ACC112 (cell line): Measurements from ENCODE around the gene CEP78.
"Not testable (repeated sequence)": the region's sequence is repeated elsewhere in the genome, so short reads cannot be mapped to it uniquely, and the experiment has no call there.

ENCODE experiments used
- H2AFZ ChIP-seq: fragments of 200-600 bp; sonication (generic); one replicate; pipeline ENCODE4 v1.6.0; 2017; ENCODE audit warnings: antibody characterized with exemption, low read length; ENCODE audit not compliant: unreplicated experiment
- H3K27ac ChIP-seq: fragments of 200-600 bp; sonication (generic); 2 replicates; pipeline ENCODE4 v1.5.1; 2014; ENCODE audit warnings: low read depth, mild to moderate bottlenecking, antibody characterized with exemption, low read length, moderate library complexity
- H3K27me3 ChIP-seq: fragments of 200-600 bp; sonication (generic); 2 replicates; pipeline ENCODE4 v1.6.1; 2014; ENCODE audit warnings: mild to moderate bottlenecking, antibody characterized with exemption, low read length, moderate library complexity, mixed read lengths; ENCODE audit not compliant: insufficient read depth
- H3K36me3 ChIP-seq: fragments of 200-600 bp; sonication (generic); 2 replicates; pipeline ENCODE4 v1.6.1; 2016; ENCODE audit warnings: mild to moderate bottlenecking, antibody characterized with exemption, low read length, moderate library complexity, mixed read lengths; ENCODE audit not compliant: insufficient read depth
- H3K4me1 ChIP-seq: fragments of 200-600 bp; sonication (generic); one replicate; pipeline ENCODE4 v1.6.1; 2016; ENCODE audit warnings: low read length, mixed read lengths; ENCODE audit not compliant: insufficient read depth, unreplicated experiment, control insufficient read depth
- H3K4me3 ChIP-seq: fragments of 200-600 bp; sonication (generic); 2 replicates; pipeline ENCODE4 v1.5.1; 2014; ENCODE audit warnings: mild to moderate bottlenecking, low read depth, low read length
- H3K79me2 ChIP-seq: fragments of 200-600 bp; sonication (generic); one replicate; pipeline ENCODE4 v1.6.0; 2016; ENCODE audit warnings: low read length; ENCODE audit not compliant: control insufficient read depth, unreplicated experiment, insufficient read depth

CEP78 gene, protein sequence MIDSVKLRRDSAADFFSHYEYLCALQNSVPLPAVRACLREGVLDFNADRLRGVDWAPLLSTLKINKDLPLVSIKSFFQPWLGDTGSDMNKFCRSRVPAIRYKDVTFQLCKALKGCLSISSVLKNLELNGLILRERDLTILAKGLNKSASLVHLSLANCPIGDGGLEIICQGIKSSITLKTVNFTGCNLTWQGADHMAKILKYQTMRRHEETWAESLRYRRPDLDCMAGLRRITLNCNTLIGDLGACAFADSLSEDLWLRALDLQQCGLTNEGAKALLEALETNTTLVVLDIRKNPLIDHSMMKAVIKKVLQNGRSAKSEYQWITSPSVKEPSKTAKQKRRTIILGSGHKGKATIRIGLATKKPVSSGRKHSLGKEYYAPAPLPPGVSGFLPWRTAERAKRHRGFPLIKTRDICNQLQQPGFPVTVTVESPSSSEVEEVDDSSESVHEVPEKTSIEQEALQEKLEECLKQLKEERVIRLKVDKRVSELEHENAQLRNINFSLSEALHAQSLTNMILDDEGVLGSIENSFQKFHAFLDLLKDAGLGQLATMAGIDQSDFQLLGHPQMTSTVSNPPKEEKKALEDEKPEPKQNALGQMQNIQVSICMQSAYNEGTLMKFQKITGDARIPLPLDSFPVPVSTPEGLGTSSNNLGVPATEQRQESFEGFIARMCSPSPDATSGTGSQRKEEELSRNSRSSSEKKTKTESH

DNA sequence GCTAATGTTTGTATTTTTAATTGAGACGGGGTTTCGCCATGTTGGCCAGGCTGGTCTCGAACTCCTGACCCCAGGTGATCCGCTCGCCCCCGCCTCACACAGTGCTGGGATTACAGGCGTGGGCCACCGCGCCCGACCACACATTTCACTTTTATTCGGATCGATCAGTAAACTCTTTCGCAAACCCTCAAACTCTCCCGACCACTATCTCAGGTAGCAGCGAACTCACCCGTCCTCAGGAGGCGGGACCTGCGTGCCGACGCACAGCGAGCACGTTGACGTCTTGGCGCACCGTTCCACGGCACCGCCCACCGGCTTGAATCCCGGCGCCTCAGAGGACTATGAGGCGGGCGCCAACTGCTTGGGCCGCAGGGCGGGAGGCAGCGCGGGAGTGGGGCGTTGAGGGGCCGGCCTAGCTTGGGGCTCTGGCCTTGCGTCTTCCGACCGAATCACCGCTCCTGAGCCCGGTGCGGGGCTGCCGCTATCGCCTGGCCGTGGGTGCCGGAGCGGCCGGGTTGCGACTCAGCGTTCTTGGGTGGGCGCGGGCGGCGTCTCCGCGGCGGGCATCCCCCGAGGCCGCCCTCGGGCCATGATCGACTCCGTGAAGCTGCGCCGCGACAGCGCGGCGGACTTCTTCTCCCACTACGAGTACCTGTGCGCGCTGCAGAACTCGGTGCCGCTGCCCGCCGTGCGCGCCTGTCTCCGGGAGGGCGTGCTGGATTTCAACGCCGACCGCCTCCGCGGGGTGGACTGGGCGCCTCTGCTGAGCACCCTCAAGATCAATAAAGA, at the start of gene CEP78:
Gene CEP78 (plus strand): TSS at position 314 of the 789 bp plus-strand sequence. CDS start 276 bp downstream, at position 590.
- H3K27me3 ChIP-seq, result no peaks in the 10 kb centered on the region
- H3K4me1 ChIP-seq, result peaks cover 6% of the 10 kb centered on the region
- H2AFZ ChIP-seq, result peak within 1 kb of the TSS; percentile 79
- peak within 1 kb of the TSS; percentile 86 for H3K4me3 ChIP-seq
- peaks cover 9% of the 10 kb centered on the region; the same call in 1 of the 2 replicates for H3K36me3 ChIP-seq
- peaks cover 23% of the 10 kb centered on the region for H3K79me2 ChIP-seq
- H3K27ac ChIP-seq, result peak within 1 kb of the TSS; percentile 41; the same call in 1 of the 2 replicates

DNA sequence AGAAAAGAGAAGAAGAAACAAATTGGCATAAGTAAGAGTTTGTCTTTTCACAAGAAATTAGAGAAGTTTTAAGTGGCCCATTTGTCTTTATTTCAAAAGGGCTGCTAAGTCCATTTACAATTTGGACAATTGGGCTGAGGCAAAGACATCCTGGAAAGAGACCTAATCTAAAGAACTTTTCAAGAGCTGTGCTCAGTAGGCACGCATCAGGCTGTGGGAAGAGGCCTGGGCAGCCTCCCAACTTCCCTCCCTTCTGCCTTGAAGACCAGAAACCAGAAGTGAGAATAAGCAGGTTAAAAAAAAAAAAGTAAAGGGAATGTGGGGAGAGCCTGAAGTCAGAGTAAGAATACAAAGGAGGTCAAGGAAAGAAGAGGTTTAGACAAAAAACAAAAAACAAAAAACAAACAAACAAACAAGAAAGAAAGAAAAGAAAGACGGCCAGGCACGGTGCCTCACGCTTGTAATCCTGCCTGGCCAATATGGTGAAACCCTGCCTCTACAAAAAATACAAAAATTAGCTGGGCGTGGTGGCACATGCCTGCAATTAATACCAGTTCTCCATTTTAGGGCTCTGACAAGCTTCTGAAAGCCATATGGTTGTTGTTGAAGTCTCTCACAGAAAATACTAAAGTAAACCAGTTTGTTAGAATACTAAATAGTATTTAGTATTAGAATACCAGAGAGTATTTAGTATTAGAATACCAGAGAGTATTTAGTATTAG, 48.0 kb upstream of the CEP78 start:
- peak overlapping the region; percentile 85 for H2AFZ ChIP-seq
- no peak overlapping the region for H3K27ac ChIP-seq
- H3K36me3 ChIP-seq, result no peaks in the 10 kb centered on the region
- no peaks in the 10 kb centered on the region for H3K4me1 ChIP-seq
- no peaks in the 10 kb centered on the region for H3K79me2 ChIP-seq
- H3K4me3 ChIP-seq, result no peak overlapping the region
- H3K27me3 ChIP-seq, result no peaks in the 10 kb centered on the region

DNA sequence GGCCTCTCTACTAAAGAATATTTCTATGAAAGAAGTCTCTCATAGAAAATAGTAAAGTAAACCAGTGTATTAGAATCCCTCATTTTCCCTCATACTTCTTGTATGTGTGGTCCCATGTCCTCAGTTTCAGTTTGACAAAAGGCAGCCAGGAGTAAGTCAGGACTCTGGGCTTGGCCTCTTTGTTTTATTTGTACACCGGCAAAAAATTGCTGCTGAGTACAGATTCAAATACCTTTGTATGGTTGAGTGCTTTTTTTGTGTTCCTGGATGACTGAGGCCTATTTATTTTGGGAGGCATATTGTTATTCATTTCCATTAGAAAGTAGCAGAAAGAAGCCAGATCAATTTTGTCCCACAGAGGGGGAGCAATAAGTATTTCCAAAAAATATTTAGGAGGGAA, 47.3 kb upstream of the CEP78 start:
- H3K4me1 ChIP-seq, result no peaks in the 10 kb centered on the region
- no peak overlapping the region for H2AFZ ChIP-seq
- H3K27me3 ChIP-seq, result no peaks in the 10 kb centered on the region
- H3K27ac ChIP-seq, result no peak overlapping the region
- no peaks in the 10 kb centered on the region for H3K36me3 ChIP-seq
- H3K79me2 ChIP-seq, result no peaks in the 10 kb centered on the region
- no peak overlapping the region for H3K4me3 ChIP-seq

DNA sequence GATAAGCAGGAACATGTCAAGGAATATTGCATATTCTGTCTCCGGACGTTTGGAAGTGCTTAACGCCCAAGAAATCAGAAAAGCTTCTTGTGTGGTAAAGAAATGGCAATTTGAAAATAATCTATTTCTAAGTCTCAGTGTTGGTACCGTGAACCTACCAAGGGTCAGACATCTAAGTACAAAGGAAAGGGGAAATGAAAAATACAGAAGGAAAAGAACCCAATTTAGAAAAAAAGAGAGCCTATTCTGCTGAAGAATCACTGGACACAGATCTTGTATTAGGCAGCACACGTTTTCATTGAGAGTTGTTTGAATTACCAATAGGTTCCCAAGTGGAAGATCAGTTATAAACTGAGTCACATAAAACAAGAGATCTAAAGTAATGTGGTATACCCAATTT, 46.9 kb upstream of the CEP78 start:
- H3K4me3 ChIP-seq, result no peak overlapping the region
- no peak overlapping the region for H2AFZ ChIP-seq
- H3K4me1 ChIP-seq, result no peaks in the 10 kb centered on the region
- H3K27me3 ChIP-seq, result no peaks in the 10 kb centered on the region
- H3K79me2 ChIP-seq, result no peaks in the 10 kb centered on the region
- no peak overlapping the region for H3K27ac ChIP-seq
- H3K36me3 ChIP-seq, result no peaks in the 10 kb centered on the region

DNA sequence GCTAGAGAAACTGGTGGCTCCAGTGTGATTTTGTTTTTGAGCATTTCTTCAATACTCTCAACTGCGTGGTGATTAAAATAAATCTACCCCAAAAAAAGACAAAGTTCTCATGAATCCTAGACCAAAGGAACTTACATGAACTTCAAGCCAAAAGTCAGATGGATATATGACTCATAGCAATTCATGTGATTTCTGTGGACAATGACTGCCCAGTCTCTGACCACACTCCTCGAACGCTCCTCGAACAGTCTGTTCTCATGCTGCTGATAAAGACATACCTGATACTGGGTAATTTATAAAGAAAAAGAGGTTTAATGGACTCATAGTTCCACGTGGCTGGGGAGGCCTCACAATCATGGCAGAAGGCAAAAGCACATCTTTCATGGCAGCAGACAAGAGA, 46.4 kb upstream of the CEP78 start:
- no peaks in the 10 kb centered on the region for H3K36me3 ChIP-seq
- no peaks in the 10 kb centered on the region for H3K79me2 ChIP-seq
- peaks cover 4% of the 10 kb centered on the region; the same call in 1 of the 2 replicates for H3K27me3 ChIP-seq
- no peak overlapping the region for H2AFZ ChIP-seq
- no peaks in the 10 kb centered on the region for H3K4me1 ChIP-seq
- no peak overlapping the region for H3K27ac ChIP-seq
- H3K4me3 ChIP-seq, result no peak overlapping the region

DNA sequence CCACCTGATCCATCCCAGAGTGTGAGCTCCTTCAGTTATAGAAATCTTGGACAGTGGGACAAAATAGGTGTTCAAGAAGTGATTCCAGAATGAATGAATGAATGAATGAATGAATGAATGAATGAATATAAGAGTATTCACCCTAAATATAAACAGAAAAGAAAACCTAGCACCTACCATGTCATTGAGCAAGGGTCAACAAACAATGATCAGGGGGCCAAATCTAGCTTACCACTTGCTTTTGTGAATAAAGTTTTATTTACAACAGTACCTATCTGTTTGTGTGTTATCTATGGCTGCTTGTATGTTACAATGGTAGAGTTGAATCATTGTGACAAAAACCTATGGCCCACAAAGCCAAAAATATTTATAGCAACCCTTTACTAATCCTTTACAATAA, 43.9 kb upstream of the CEP78 start:
- Histone ChIP-seq H2AFZ (no peak overlapping the region), H3K4me1 (no peaks in the 10 kb centered on the region), H3K79me2 (no peaks in the 10 kb centered on the region), H3K36me3 (no peaks in the 10 kb centered on the region), H3K4me3 (no peak overlapping the region), H3K27ac (no peak overlapping the region), H3K27me3 (peaks cover 5% of the 10 kb centered on the region; the same call in 1 of the 2 replicates)

DNA sequence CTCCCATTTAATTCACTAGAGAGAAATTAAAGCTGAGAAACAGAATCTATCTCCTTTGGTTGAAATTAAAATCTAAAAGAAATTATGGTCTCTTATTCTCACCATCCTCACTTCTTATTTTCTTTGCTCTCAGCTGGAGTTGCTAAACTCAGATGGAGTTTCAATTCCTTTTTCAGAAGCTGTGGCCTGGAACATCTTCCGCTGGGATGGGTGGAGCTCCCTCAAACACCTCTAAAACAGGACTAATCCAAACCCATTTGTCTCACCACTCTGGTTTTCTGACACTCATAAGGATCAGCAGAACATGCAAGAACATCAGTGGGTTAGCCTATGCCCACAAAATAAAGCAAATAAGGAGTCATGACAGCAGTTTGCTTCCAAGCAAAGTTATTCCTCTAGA, 39.6 kb upstream of the CEP78 start:
- Histone ChIP-seq H3K4me3 (no peak overlapping the region), H3K79me2 (no peaks in the 10 kb centered on the region), H3K4me1 (no peaks in the 10 kb centered on the region), H3K27me3 (peaks cover 5% of the 10 kb centered on the region; the same call in 1 of the 2 replicates), H3K36me3 (no peaks in the 10 kb centered on the region), H2AFZ (no peak overlapping the region), H3K27ac (no peak overlapping the region)

DNA sequence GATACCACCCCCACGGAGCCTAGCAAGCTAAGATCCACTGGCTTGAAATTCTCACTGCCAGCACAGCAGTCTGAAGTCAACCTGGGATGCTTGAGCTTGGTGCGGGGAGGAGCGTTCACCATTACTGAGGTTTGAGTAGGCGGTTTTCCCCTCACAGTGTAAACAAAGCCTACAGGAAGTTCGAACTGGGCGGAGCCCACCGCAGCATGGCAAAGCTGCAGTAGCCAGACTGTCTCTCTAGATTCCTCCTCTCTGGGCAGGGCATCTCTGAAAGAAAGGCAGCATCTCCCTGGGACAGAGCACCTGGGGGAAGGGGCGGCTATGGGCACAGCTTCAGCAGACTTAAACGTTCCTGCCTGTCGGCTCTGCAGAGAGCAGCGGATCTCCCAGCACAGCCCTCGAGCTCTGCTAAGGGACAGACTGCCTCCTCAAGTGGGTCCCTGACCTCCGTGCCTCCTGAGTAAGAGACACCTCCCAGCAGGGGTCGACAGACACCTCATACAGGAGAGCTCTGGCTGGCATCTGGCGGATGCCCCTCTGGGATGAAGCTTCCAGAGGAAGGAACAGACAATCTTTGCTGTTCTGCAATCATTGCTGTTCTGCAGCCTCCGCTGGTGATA, 34.6 kb upstream of the CEP78 start:
- not testable (repeated sequence) for H3K4me1 ChIP-seq, H3K79me2 ChIP-seq, H2AFZ ChIP-seq, H3K27ac ChIP-seq, H3K4me3 ChIP-seq, H3K36me3 ChIP-seq, H3K27me3 ChIP-seq

DNA sequence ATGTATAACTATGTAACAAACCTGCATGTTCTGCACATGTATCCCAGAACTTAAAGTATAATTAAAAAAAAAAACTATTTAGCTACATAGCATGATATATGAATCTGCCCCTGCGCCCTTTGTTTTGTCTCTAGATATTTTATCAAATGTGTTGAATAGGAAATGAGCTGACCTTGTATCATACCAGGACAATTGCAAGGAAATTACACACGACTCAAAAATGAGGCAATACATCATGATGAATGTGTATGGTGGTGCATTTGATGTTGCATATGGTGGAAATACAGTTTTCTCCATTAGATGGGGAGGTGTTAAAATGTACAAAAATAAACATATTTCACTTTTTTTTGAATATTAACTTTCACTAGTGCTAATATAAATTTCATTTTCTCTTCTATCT, 28.6 kb upstream of the CEP78 start:
- Histone ChIP-seq H3K27ac (no peak overlapping the region), H3K27me3 (no peaks in the 10 kb centered on the region), H2AFZ (no peak overlapping the region), H3K36me3 (no peaks in the 10 kb centered on the region), H3K79me2 (no peaks in the 10 kb centered on the region), H3K4me1 (no peaks in the 10 kb centered on the region), H3K4me3 (no peak overlapping the region)

DNA sequence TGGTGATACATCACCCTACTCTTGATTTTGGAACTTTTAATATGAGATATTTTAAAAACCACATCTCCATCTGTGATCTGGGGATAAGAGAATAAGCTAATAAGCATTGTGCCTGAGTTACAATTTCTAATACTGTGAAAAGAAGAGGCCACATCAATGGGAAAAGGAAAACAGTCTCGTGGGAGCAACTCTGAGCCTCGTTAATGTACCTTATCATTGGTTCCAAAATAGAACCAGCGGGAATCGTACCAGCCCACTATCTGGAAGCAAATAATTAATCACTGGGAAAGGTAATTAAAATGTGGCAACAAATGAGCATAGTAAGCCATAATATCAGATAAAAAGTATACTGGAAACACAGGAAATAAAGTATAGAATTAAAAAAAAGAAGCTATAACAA, 28.0 kb upstream of the CEP78 start:
- H2AFZ ChIP-seq, result no peak overlapping the region
- no peaks in the 10 kb centered on the region for H3K27me3 ChIP-seq
- no peaks in the 10 kb centered on the region for H3K79me2 ChIP-seq
- H3K27ac ChIP-seq, result no peak overlapping the region
- no peaks in the 10 kb centered on the region for H3K36me3 ChIP-seq
- no peak overlapping the region for H3K4me3 ChIP-seq
- H3K4me1 ChIP-seq, result no peaks in the 10 kb centered on the region
